GM12873 (cell line): Measurements from ENCODE around the gene KCNAB1.

ENCODE experiments used
- CTCF ChIP-seq: IDR thresholded peaks from 2 replicates; pipeline ENCODE4 v1.5.1; 2012; ENCODE audit warnings: low read depth, mild to moderate bottlenecking, moderate library complexity, low read length, control low read depth; ENCODE audit not compliant: insufficient read depth; ENCODE audit errors: missing control alignments

KCNAB1 gene

GRCh38 chr3:156455839-156456238 lies 335.5 kb downstream of the KCNAB1 start:
- peak; percentile 2 for TF ChIP-seq CTCF

GRCh38 chr3:156456771-156457224 lies 336.4 kb downstream of the KCNAB1 start:
- no peak for TF ChIP-seq CTCF

GRCh38 chr3:156459434-156459833 lies 339.1 kb downstream of the KCNAB1 start:
- TF ChIP-seq CTCF, result no peak

- no peak for TF ChIP-seq CTCF
Observed at GRCh38 chr3:156460206-156460611, 339.8 kb downstream of the KCNAB1 start.

- no peak for TF ChIP-seq CTCF
Observed at GRCh38 chr3:156461889-156462288, 341.5 kb downstream of the KCNAB1 start.

- TF ChIP-seq CTCF, result no peak
Observed at GRCh38 chr3:156463123-156463522, 342.7 kb downstream of the KCNAB1 start.

GRCh38 chr3:156465194-156465593 lies 344.8 kb downstream of the KCNAB1 start:
- TF ChIP-seq CTCF, result no peak
